ENCODE results near the gene RBM27. TPM values are rescaled to one million over a fixed set of nuclear protein-coding genes. Genes with fewer than 3 reads are reported as not detected.

The RBM27 gene
- polyA plus RNA-seq, 1 donor (not counting 4 experiments of a cell fraction or from before 2014, with no cell fraction given), result 18.3 TPM

DNA sequence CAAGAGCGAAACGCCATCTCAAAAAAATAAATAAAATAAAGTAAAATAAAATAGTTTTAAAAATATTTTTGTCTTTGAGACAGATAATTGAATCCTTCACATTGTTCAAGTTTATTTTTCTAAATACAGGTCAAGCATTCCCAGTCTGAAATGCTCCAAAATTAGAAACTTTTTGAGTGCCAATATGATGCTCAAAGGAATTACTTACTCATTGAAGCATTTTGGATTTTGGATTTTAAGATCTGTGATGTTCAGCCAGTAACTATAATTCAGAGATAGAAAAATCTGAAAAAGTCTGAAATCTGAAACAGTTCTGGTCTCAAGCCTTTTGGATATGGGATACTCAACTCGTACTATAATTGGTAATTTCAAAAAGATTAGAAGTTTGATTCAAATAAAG is 39.8 kb downstream of the RBM27 start:
- Histone ChIP-seq H3K4me3 (ENCODE audit: control insufficient read depth in 2 of 3, extremely low read depth in 1 of 3, insufficient read depth in 2 of 3, low read depth in 1 of 3, low read length in 3 of 3) (no peak overlapping the region), H3K79me2 (ENCODE audit: control insufficient read depth, insufficient read depth, low read length) (peaks cover 2% of the 10 kb centered on the region), H3K27me3 (ENCODE audit: control insufficient read depth, extremely low read depth, insufficient read depth, low read length) (no peaks in the 10 kb centered on the region), H4K20me1 (ENCODE audit: control insufficient read depth, extremely low read depth, insufficient read depth, low read length) (no peaks in the 10 kb centered on the region), H3K27ac (ENCODE audit: control insufficient read depth, insufficient read depth, low read length) (no peak overlapping the region), H2AFZ (ENCODE audit: control insufficient read depth, low read length) (no peak overlapping the region), H3K9me3 (ENCODE audit: control insufficient read depth, low read depth, low read length) (no peaks in the 10 kb centered on the region), H3K36me3 (ENCODE audit: control insufficient read depth in 2 of 2, extremely low read depth in 1 of 2, insufficient read depth in 2 of 2, low read length in 2 of 2) (peaks cover 2 to 3% of the 10 kb centered on the region in 2 experiments), H3K4me1 (ENCODE audit: control insufficient read depth, extremely low read depth, insufficient read depth, low read length) (no peaks in the 10 kb centered on the region), H3K9ac (ENCODE audit: control insufficient read depth, extremely low read depth, insufficient read depth, low read length) (no peak overlapping the region), H3K4me2 (ENCODE audit: control insufficient read depth, extremely low read depth, insufficient read depth, low read depth, low read length) (no peak overlapping the region), H3K9me1 (ENCODE audit: control insufficient read depth, extremely low read depth, insufficient read depth, low read length) (no peaks in the 10 kb centered on the region)
- DNase-seq (ENCODE audit: low read depth, low spot score) (no peak), FAIRE-seq (no peak)
- dilution Hi-C loops (cut with MboI; ENCODE audit: extremely low pct_ligation_motif_present, low sequenced_read_pairs), result no loop called here
- TF ChIP-seq, protein P1, sequence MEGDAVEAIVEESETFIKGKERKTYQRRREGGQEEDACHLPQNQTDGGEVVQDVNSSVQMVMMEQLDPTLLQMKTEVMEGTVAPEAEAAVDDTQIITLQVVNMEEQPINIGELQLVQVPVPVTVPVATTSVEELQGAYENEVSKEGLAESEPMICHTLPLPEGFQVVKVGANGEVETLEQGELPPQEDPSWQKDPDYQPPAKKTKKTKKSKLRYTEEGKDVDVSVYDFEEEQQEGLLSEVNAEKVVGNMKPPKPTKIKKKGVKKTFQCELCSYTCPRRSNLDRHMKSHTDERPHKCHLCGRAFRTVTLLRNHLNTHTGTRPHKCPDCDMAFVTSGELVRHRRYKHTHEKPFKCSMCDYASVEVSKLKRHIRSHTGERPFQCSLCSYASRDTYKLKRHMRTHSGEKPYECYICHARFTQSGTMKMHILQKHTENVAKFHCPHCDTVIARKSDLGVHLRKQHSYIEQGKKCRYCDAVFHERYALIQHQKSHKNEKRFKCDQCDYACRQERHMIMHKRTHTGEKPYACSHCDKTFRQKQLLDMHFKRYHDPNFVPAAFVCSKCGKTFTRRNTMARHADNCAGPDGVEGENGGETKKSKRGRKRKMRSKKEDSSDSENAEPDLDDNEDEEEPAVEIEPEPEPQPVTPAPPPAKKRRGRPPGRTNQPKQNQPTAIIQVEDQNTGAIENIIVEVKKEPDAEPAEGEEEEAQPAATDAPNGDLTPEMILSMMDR (optimal IDR thresholded peaks at IDR 0.05 in 1 of 3, IDR thresholded peaks at IDR 0.05 in 1 of 3, conservative IDR thresholded peaks at IDR 0.05 in 1 of 3; ENCODE audit: extremely low read depth in 1 of 3, insufficient read depth in 2 of 3, low read length in 3 of 3), result no peak
- no peak for TF ChIP-seq EZH2 (IDR thresholded peaks at IDR 0.05; ENCODE audit: low read length)

DNA sequence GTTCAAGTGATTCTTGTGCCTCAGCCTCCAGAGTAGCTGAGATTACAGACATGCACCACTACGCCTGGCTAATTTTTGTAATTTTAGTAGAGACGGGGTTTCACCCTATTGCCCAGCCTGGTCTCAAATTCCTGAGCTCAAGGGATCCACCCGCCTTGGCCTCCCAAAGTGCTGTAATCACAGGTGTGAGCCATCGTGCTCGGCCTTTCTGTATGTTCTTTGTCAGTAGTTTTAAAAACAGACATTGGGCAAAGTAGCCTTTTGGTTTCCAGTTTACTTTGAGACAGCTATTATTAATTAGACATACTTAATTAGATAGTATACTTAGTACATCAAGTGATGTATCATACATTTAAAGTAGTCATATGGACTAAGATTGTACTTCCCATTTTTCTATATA is 45.2 kb downstream of the RBM27 start:
- Histone ChIP-seq H3K9me3 (ENCODE audit: control insufficient read depth, low read depth, low read length) (no peaks in the 10 kb centered on the region), H3K9ac (ENCODE audit: control insufficient read depth, extremely low read depth, insufficient read depth, low read length) (no peak overlapping the region), H3K79me2 (ENCODE audit: control insufficient read depth, insufficient read depth, low read length) (peaks cover 4% of the 10 kb centered on the region), H3K4me3 (ENCODE audit: control insufficient read depth in 2 of 3, extremely low read depth in 1 of 3, insufficient read depth in 2 of 3, low read depth in 1 of 3, low read length in 3 of 3) (no peak overlapping the region), H4K20me1 (ENCODE audit: control insufficient read depth, extremely low read depth, insufficient read depth, low read length) (no peaks in the 10 kb centered on the region), H3K27ac (ENCODE audit: control insufficient read depth, insufficient read depth, low read length) (no peak overlapping the region), H3K27me3 (ENCODE audit: control insufficient read depth, extremely low read depth, insufficient read depth, low read length) (no peaks in the 10 kb centered on the region), H3K4me2 (ENCODE audit: control insufficient read depth, extremely low read depth, insufficient read depth, low read depth, low read length) (no peak overlapping the region), H3K36me3 (ENCODE audit: control insufficient read depth in 2 of 2, extremely low read depth in 1 of 2, insufficient read depth in 2 of 2, low read length in 2 of 2) (peaks cover 2 to 12% of the 10 kb centered on the region in 2 experiments), H3K9me1 (ENCODE audit: control insufficient read depth, extremely low read depth, insufficient read depth, low read length) (no peaks in the 10 kb centered on the region), H2AFZ (ENCODE audit: control insufficient read depth, low read length) (no peak overlapping the region), H3K4me1 (ENCODE audit: control insufficient read depth, extremely low read depth, insufficient read depth, low read length) (no peaks in the 10 kb centered on the region)
- FAIRE-seq (no peak), DNase-seq (ENCODE audit: low read depth, low spot score) (no peak)
- TF ChIP-seq, protein P1 (optimal IDR thresholded peaks at IDR 0.05 in 1 of 3, IDR thresholded peaks at IDR 0.05 in 1 of 3, conservative IDR thresholded peaks at IDR 0.05 in 1 of 3; ENCODE audit: extremely low read depth in 1 of 3, insufficient read depth in 2 of 3, low read length in 3 of 3), result no peak
- no peak for TF ChIP-seq EZH2 (IDR thresholded peaks at IDR 0.05; ENCODE audit: low read length)
- dilution Hi-C loops (cut with MboI; ENCODE audit: extremely low pct_ligation_motif_present, low sequenced_read_pairs), result no loop called here
